Measurements from ENCODE around the gene YIF1A. TPM values are rescaled to one million over a fixed set of nuclear protein-coding genes. Genes with fewer than 3 reads are reported as not detected.

Gene YIF1A
- 128 and 174 TPM in 2 replicates for total RNA-seq

GRCh38 chr11:66288671-66289547 lies at the start of gene YIF1A:
YIF1A (minus strand) TSS chr11:66289143; CDS start chr11:66288985, 158 bp downstream.

GRCh38 chr11:66336234-66337102 lies 47.5 kb upstream of the YIF1A start, which contains the start of gene RIN1:
RIN1 (minus strand) TSS chr11:66336434; CDS start chr11:66336402, 32 bp downstream.

GRCh38 chr11:66316849-66317251 lies 27.9 kb upstream of the YIF1A start, which contains the start of gene CD248:
CD248 (minus strand) TSS chr11:66317044; CDS start chr11:66317027, 17 bp downstream.

GRCh38 chr11:66291706-66292542 lies 3.0 kb upstream of the YIF1A start, which contains the start of gene TMEM151A:
TMEM151A (plus strand) TSS chr11:66291894; CDS start chr11:66292014, 120 bp downstream.

GRCh38 chr11:66277471-66278362 lies 11.2 kb downstream of the YIF1A start, which contains the start of gene CNIH2:
CNIH2 (plus strand) TSS chr11:66278175; CDS start chr11:66278457, 282 bp downstream.

GRCh38 chr11:66268244-66268951 lies 20.5 kb downstream of the YIF1A start, which contains the start of gene RAB1B:
RAB1B (plus strand) TSS chr11:66268639; CDS start chr11:66268680, 41 bp downstream.

Other genes with a start within 250 kb of the YIF1A start
- gene GAL3ST3, start 240.0 kb downstream of the YIF1A start, total RNA-seq: 0.65 TPM in 1 of 2 replicates, not detected in the other
- 173 and 231 TPM in 2 replicates for gene SF3B2, start 236.8 kb downstream of the YIF1A start, total RNA-seq
- 32.7 and 47.4 TPM in 2 replicates for gene PACS1, start 218.9 kb downstream of the YIF1A start, total RNA-seq
- 22.0 and 22.9 TPM in 2 replicates for gene KLC2, start 31.4 kb downstream of the YIF1A start, total RNA-seq
- gene RAB1B, start 20.5 kb downstream of the YIF1A start, total RNA-seq: 165 and 190 TPM in 2 replicates
- 0.33 TPM in 1 of 2 replicates, not detected in the other for gene CNIH2, start 11.0 kb downstream of the YIF1A start, total RNA-seq
- gene TMEM151A, start 2.8 kb upstream of the YIF1A start, total RNA-seq: not detected in 2 replicates
- gene CD248, start 27.9 kb upstream of the YIF1A start, total RNA-seq: 0.19 TPM in 1 of 2 replicates, not detected in the other
- 11.8 and 13.3 TPM in 2 replicates for gene RIN1, start 47.3 kb upstream of the YIF1A start, total RNA-seq
- gene BRMS1, start 56.0 kb upstream of the YIF1A start, total RNA-seq: 67.6 and 77.5 TPM in 2 replicates
- gene B4GAT1, start 58.5 kb upstream of the YIF1A start, total RNA-seq: 19.4 and 29.7 TPM in 2 replicates
- 0.65 and 0.67 TPM in 2 replicates for gene SLC29A2, start 82.6 kb upstream of the YIF1A start, total RNA-seq
- not detected in 2 replicates for gene NPAS4, start 131.9 kb upstream of the YIF1A start, total RNA-seq
- 41.2 and 49.1 TPM in 2 replicates for gene MRPL11, start 149.7 kb upstream of the YIF1A start, total RNA-seq
- gene PELI3, start 177.8 kb upstream of the YIF1A start, total RNA-seq: 3.6 and 3.9 TPM in 2 replicates
- gene DPP3, start 191.3 kb upstream of the YIF1A start, total RNA-seq: 56.0 and 73.5 TPM in 2 replicates
- 28.4 and 43.8 TPM in 2 replicates for gene BBS1, start 221.5 kb upstream of the YIF1A start, total RNA-seq

Data from vein endothelial cell (primary cell).